Jurkat, Clone E6-1 (cell line): ENCODE data around the gene DENND5A.

Experiments
- DNase-seq: peaks from one replicate; pipeline ENCODE4 v3.0.0-alpha.2; 2011; ENCODE audit warnings: low read depth, low spot score
- H3K4me3 ChIP-seq: 2 replicates; pipeline ENCODE4 v1.5.1; 2011; ENCODE audit warnings: mild to moderate bottlenecking, low read length, control low read depth, moderate library complexity

DENND5A gene

DNA sequence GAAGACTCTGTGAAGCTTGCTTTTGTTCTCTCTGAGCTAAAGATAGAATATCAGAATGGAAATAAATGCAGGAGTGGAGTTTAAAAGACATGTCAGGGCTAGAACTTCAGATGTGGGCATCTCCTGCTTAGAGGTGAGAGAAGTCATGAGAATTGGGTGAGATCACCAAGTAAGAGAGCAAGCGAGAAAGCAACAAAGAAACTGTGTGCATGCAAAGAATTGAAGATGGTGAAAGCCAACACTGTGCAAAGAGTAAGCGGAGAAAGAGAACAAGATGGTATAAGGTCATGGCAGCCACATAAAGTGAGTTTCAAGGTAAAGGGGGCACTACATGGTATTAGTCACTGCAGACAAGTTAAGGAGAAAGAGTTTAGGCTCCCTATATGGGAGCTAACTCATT, 116.4 kb downstream of the DENND5A start:
- H3K4me3 ChIP-seq: no peak overlapping the region
- no peak for DNase-seq

DNA sequence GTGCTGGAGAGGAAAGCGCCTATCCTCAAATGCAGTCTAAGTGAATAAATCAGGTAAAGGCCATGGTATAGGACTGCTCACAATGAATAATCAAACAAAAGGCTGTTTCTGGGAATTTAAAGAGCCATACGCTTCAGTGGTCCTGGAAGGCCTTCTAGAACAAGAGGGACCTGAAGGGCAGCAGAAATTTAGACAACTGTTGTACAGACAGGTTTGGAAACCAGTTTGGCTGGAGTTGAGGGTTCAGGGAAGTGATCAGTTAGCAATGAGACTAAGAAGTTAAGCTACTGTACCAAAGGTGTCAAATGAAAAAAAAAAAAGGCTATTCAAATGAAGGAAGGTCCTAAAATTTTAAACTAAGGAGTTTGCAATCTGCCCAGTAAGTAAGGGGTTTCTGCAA, 117.1 kb downstream of the DENND5A start:
- H3K4me3 ChIP-seq: no peak overlapping the region
- DNase-seq: no peak

DNA sequence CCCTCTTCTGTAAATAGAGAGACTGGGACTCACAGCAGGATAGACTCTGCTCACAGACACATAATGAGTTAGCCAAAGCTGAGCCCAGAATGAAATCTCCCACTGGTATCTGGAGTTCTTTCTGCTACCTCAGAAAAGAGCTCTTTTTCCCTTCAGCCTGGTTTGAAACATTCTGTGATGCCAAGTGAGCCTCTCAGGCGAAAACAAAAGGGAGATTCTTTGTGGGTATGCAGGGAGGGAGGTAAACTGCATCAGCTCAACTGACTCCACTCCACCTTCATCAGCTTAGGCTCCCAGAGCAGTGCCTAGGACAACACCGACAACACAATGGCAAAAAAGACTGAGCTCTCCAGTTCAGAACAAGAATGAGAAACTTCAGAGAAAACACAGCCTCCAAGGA, 118.7 kb downstream of the DENND5A start:
- H3K4me3 ChIP-seq: no peak overlapping the region
- no peak for DNase-seq

DNA sequence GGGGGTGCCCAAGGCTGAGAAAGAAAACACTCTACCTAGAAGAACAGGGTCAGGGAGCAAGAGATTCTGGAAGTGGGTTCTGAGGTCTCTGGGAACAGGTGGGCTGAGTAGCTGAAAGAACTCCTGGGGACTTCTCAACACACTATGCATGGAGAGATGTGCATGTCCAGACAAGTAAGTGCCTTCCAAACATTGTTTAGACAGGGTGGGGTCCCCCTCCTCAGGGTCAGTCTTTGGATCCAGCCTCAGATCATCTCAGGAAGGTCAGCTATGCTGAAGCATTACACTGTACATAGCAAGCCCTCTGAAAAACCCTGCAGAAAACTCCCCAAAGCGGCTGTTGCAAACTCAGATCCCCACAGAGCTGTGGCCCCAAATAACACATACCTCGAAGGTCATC, 119.9 kb downstream of the DENND5A start:
- H3K4me3 ChIP-seq: no peak overlapping the region
- no peak for DNase-seq

DNA sequence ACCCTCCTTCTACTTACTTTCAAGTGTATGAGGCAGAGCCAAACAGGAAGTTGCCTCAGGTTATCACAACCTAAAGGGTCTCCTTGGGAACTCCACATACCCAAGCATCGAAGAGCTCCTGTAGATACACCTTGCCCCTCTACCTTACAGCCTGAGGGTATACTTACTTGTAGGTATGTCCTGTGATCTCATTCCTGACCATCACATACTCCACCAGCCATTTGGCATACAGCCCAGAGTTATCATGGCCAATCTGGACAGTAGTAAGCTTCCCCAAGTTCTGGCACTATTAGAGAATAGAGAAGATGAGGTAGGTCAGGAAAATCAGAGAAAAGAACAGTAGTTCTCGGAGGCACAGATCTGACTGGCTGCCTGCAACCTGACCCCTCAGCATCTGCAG, 120.3 kb downstream of the DENND5A start:
- no peak overlapping the region for H3K4me3 ChIP-seq
- peak; percentile 6 for DNase-seq

DNA sequence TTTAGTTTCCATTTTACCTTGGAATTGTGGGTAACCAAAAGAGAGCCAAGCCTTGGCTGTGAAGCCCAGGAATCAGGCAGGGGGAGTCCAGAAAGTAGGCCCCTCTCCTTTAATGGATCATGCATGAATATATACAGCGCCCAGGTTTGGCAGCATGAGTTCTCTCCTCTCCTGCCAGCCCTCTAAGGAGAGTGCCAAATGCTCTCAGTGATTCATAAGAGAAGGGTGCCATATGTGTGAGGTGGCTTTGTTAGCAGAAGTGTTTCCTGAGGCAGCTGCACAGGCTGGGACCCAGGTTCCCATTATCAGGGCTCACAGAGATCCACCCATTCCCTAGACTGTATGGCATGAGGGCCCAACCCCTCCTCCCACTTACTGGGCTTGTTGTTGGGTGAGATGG, 121.4 kb downstream of the DENND5A start:
- DNase-seq: no peak
- H3K4me3 ChIP-seq: no peak overlapping the region

DNA sequence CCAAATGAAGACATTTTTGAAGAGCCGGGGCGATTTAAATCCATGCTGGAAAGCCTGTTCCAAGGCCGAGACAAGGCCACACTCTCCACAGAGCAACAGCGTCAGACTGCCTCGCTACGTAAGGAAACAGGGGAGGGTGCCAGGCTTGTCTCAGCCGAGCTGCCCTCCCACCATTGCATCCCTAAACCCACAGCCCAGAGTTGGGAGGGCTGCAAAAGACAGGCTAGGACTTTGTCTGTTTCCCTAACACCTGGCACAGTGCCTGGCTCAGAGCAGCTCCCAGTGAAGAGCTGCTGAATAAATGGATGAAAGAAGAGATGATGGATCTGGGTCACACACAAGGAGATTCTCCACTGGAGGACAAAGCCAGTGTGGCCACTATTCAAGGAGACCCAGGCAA, 122.4 kb downstream of the DENND5A start:
- H3K4me3 ChIP-seq: no peak overlapping the region
- DNase-seq: no peak

DNA sequence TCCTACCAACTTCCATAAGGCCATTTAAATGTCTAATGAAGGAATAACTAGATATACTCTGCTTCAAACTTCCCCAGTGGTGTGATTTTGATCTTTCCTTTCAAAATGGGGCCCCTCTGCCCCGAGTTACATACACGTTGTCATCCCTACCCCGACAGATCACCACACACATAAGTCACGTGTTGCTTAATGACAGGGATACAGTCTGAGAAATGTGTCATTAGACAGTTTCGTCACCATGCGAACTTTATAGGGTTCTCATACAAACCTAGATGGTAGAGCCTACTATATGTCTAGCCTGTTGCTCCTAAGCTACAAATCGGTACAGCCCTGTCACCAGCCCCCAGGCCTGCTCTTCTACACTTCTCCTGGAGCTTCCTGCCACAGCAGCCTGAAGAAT, 124.0 kb downstream of the DENND5A start:
- no peak overlapping the region for H3K4me3 ChIP-seq
- DNase-seq: no peak

DNA sequence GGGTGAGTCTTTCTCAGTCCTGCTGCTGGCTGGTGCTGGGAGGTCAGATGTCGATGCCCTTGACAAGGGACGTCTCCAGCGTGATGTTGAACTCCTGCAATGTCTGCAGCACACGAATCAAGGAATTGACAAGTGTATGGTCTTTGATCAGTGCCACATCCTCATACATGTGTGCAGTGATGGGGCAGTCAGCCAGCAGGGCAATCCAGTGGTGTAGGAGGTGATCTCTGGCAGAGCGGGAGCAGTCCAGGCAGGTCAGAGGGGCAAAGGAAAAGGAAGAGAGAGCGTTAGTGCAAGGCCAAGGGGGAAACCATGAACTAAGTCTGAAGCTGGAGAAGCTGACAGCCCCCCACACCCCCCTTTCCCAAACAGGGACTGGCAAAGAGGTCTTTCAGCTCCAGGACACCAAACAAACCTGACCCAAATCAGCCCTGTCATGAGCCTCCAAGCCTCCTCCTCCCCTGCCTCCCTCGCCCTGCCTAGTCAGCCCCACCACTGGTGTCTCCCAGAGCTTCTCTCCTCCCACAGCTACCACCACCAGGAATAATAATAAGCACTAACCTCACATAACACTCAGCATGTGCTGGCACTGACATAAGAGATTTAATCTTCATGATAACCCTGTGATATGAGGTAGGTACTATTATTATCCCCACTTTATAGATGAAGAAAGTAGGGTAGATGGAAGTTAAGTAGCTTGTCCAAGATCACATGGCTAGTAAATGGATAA, 125.4 kb downstream of the DENND5A start:
- no peak for DNase-seq
- no peak overlapping the region for H3K4me3 ChIP-seq

DNA sequence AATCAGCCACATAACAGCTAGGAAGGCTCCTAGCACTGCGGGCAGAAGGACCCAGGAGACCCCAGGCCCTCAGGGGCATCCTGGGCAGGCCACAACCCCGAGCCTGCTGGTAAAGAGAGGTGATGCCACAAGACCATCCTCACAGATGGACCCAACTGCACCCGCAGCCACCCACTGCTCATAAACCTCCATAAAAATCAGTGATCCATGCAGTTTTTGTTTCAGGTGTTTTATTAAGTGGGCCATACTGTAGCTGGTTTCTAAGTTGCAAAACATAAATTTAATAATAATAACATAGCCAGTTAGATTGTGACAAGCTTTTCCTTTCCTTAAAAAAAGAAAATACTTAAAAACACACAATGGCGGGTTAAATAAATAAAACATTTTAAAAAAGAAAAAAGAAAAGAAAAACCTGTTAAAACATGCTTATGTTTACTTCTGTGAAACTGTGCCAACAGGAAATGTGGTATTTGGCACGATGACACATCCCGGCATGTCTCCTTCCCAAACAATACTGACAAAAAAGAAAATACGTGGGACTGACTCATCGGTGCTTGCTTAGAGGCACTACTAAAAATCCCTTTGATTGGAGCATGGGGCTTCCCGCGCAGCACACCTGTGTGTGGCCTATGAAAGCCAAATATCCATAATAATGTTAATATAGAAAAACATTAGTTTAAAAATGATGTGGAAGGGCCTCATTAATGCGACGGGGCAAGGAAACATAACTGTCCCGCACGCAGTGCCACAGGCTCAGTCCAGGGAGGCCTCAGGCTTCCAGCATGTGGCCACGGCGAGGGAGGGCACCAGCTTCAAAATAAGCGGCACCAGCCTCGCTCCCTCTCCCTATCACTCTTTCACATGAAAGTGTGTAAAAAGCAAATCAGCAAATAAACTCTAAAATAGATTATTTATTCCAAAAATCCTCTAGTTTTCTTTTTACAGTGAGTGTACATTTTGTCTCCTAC, 126.3 kb downstream of the DENND5A start:
- no peak overlapping the region for H3K4me3 ChIP-seq
- no peak for DNase-seq

DNA sequence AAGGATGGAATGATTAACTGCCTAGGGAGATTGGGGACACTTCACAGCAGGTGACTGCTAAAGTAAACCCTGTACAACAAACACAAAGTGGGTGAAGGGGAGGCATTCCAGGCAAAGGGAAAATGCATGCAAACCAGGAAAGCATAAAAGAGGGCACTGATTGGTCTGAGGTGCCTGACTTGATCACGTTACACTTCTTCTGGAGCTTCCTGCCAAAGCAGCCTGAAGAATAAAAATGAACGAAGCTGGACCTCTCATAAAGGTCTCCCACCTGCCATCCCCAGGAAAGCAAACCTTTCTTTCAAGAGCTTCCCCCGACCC, 127.1 kb downstream of the DENND5A start:
- no peak for DNase-seq
- H3K4me3 ChIP-seq: no peak overlapping the region

DNA sequence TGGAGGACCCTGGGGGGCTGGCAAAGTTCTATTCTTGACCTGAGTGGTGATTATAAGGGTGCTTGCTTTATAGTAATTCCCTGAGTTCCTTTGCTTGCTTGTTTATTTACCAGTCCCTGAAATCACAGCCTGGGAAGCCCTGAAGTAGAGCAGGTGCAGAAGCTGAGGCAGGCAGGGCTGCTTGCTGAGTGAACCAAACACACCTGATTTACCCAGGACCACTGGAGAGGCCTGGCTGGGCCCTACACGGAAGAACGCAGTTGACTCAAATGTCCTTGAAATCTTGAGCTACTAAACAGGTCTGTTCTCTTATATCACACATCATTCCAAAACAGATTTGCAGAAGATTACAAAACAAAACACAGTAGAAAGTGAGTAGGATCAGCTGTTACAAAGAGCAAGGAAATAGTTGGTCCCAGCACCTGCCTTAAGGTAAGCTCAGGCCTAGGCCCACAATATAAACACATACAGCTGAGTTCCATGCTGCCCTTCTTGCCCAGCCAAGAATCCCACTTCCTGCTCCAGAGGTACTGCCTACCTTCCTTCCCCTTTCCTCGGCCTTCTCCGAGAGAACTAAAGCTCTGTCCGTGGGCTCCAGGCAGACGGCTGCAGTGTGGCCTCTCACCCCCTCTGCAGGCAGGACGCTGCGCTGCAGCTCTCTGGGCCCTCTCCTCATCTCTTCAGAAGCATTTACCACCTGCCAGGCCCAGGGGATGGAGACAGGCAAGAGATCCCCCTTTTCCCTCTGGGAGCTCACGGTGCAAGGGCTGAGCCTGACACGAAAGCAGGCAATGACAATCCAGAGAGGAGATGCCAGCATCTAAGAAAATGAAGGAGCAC, 127.6 kb downstream of the DENND5A start:
- DNase-seq: peak; percentile 42

DNA sequence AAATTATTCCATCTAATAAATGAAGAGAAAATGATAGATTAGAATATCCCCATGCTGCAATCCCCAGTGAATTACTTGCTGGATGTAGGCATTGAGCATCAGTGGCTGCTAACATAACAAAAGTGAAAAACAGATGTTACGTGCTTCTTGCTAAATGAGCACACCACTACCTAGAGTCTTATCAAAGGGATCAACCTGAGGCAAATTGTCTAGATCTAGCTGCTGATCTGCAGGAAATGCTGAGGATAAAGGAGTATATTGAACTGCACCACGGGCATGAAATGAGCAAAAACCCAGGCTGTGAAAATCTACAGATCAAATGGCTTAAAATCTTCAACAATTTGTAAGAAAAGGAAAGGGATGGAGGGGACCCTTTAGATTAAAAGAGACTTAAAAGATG, 128.4 kb downstream of the DENND5A start:
- peak; percentile 11 for DNase-seq
- no peak overlapping the region for H3K4me3 ChIP-seq

More for the DNA sequence above, 127.6 kb downstream of the DENND5A start:
- no peak overlapping the region for H3K4me3 ChIP-seq

DNA sequence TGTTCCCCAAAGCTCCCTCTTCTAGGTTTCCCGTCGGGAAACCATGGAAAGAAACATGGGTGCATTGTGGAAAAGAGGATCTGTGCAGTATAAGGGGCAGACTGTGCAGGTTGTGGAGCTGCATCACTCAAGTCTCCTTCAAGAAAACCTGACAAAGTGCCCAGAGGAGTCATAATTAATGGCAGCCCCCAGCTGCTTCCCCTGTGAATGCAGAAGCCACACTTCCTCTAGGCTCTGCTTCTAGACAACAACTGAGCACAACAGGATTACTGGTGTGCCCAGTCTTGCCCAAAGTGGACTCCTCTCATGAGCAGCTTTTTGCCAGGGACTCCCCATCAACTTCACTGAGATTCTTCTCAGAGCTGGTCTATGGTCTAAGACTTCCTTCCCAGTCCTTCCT, 131.2 kb downstream of the DENND5A start:
- DNase-seq: no peak

DNA sequence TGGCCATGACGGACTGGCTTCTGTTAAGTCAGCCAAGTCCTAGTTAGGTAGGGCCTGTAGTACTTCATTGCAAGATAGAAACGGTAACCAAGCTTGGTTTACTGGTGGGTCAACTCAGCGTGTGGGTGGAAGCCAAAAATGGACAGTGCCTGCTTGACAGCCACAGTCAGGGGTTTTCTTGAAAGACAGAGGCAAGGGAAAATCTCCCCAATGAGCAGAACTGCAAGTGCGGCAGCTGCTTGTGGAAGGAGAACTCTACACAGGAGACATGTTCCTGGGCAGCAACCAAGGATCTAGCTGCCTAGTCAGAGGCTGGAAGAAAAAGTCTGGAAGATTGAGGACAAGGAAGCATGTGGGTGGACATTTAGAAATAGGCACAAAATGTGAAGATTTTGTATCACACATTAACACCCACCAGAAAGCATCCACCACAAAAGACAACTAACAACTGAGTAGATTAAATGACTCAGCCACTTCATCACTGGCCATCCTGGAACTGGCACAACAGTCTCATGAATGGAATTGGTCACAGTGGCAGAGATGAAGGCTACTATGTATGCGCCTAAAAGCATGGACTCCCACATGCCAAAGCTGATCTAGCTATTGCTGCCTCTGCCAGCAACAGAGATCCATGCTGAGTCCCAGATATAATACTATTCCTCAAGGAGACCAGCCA, 132.8 kb downstream of the DENND5A start:
- DNase-seq: no peak
- H3K4me3 ChIP-seq: no peak overlapping the region

More for the DNA sequence above, 131.2 kb downstream of the DENND5A start:
- H3K4me3 ChIP-seq: no peak overlapping the region

DNA sequence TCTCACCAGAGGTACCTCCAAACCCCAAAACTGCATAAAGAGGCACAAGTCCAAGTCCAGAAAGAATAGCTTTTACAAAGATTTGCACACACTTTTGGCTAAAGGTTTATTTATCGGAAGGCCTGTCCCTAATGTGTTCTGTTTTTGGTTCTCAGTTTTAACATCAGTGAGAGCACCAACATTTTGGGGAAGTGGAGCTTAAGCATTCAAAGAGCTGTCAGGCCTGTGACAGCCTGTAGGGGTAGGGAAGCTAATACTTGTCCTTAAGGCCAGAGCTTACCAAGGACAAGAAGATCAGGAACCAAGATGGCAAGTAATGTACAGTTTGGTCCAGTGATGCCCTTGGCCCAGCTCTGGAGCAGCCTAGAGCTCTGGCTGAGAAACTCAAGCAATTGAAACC, 134.9 kb downstream of the DENND5A start:
- H3K4me3 ChIP-seq: no peak overlapping the region
- no peak for DNase-seq

DNA sequence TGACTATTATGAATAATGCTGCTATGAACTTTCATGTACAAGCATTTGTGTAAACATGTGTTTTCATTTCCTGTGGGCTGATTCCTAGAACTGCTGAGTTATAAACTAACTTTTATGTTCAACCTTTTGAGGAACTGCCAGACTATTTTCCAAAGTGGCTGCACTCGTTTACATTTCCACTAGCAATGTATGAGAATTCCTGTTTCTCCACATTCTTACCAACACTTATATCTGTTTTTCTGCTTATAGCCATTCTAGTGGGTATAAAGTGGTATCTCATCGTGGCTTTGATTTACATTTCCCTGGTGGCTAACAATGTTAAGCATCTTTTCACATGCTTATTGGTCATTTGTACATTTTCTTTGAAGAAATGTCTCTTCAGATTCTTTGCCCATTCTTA, 138.5 kb downstream of the DENND5A start:
- no peak for DNase-seq
- H3K4me3 ChIP-seq: no peak overlapping the region

DNA sequence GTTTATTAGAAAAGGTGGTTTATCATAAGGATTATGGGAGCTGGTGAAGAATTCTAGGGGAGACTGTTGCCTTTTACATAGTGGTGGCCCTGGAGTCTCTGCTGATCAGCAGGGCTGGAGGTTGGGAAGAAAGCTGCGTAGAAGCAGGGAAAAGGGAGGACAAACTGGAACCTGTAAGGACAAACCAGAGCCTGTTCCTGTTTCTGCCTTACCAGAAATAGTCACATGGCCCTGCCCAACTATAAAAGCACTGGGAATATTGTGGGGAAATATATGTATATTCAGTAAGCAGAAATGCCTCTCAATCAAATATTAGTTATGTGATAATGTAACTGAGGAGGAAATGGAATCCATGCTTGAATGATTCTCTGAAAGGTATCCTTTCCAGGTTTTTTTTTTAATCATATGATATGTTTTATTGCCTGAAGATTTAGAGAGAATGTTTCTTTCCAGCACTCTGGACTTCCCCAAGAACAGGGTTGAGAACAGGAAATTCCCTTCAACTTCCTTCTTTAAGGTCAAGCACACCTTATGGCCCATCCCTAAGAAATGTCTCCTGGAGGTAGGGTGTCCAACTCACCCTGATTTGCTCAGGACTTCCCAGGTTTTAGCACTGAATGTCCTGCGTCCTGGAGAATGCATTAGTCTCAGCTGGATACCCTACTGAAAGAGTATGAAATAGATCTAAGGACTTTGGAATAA, 139.8 kb downstream of the DENND5A start:
- H3K4me3 ChIP-seq: no peak overlapping the region
- no peak for DNase-seq
